GM12878 (cell line): ENCODE data around the gene NSFL1C. TPM values are rescaled to one million over a fixed set of nuclear protein-coding genes. Genes with fewer than 3 reads are reported as not detected.
A peak's percentile ranks its signal among the peaks of the same experiment; 100 is the strongest.

Experiments used
- ATAC-seq: fragments of 200-7000 bp; cut with Tn5 transposase; 3 replicates; pipeline ENCODE4 v1.9.1; 2020; ENCODE audit warnings: mild to moderate bottlenecking, moderate library complexity
- BruUV-seq: library from RNA; stranded (reverse); fragments of 400-500 nt; replicated peaks from 2 replicates; lab custom pipeline; 2021; lab: Mats Ljungman, UMichigan
- CTCF ChIA-PET: fragments of 300-600 bp; sonication (Branson Sonifier 250); formaldehyde crosslinking; extraction: SDS; loops from one replicate; lab custom pipeline; 2021; ENCODE audit warnings: inconsistent platforms; lab: Yijun Ruan, JAX
- POLR2A ChIA-PET: fragments of 350-600 bp; formaldehyde crosslinking; extraction: SDS; loops from one replicate; lab custom pipeline; 2021; ENCODE audit warnings: inconsistent platforms; lab: Charles Lee
- RAD21 ChIA-PET: fragments of 300-600 bp; sonication (Branson Sonifier 250); formaldehyde crosslinking; loops from one replicate; lab custom pipeline; 2023; ENCODE audit warnings: antibody characterized with exemption; ENCODE audit not compliant: unreplicated experiment; lab: Charles Lee
- SMC1A ChIA-PET: fragments of 300-600 bp; sonication (Branson Sonifier 250); formaldehyde crosslinking; loops from one replicate; lab custom pipeline; 2023; ENCODE audit not compliant: unreplicated experiment, uncharacterized antibody; lab: Charles Lee
- DNase-seq: peaks from one replicate; pipeline ENCODE4 v3.0.0-alpha.2; 2011; ENCODE audit warnings: low read depth, low spot score
- FAIRE-seq: peaks from 3 replicates; lab custom pipeline; 2011; peaks lifted over from hg19 to GRCh38; lab: Jason Lieb, UNC
- H2AFZ ChIP-seq: 2 replicates; pipeline ENCODE4 v1.6.0; 2011; ENCODE audit warnings: low read depth, low read length, control low read depth; ENCODE audit not compliant: control insufficient read depth
- H3K27ac ChIP-seq: 2 replicates; pipeline ENCODE4 v1.5.1; 2011; ENCODE audit warnings: control low read depth; ENCODE audit not compliant: control insufficient read depth, insufficient read depth
- H3K27me3 ChIP-seq, 2 experiments: replicated peaks in 1 of 2; 2 replicates each; pipeline versions ENCODE4 v1.6.0 to v1.6.1; 2011; ENCODE audit warnings: low read length in 1 of 2; ENCODE audit not compliant: control insufficient read depth in 2 of 2, insufficient read depth in 2 of 2
- H3K36me3 ChIP-seq, 2 experiments: 2 replicates each; pipeline ENCODE4 v1.5.1; 2011; ENCODE audit warnings: low read length in 1 of 2; ENCODE audit not compliant: control insufficient read depth in 2 of 2, insufficient read depth in 2 of 2
- H3K4me1 ChIP-seq: 2 replicates; pipeline ENCODE4 v1.6.1; 2011; ENCODE audit warnings: mild to moderate bottlenecking, low read length, moderate library complexity, mixed read lengths; ENCODE audit not compliant: control insufficient read depth, insufficient read depth
- H3K4me2 ChIP-seq: 2 replicates; pipeline ENCODE4 v1.6.0; 2011; ENCODE audit warnings: control low read depth; ENCODE audit not compliant: control insufficient read depth, insufficient read depth
- H3K4me3 ChIP-seq: fragments of 200-600 bp; sonication (generic); 2 replicates; pipeline ENCODE4 v1.5.1; 2016
- H3K79me2 ChIP-seq: 2 replicates; pipeline ENCODE4 v1.6.0; 2011; ENCODE audit warnings: low read length; ENCODE audit not compliant: control insufficient read depth, insufficient read depth
- H3K9ac ChIP-seq: 2 replicates; pipeline ENCODE4 v1.8.0; 2011; ENCODE audit warnings: low read length, control low read depth, mixed read lengths; ENCODE audit not compliant: control insufficient read depth, insufficient read depth
- H3K9me3 ChIP-seq: replicated peaks from 3 replicates; pipeline ENCODE4 v1.5.1; 2011; ENCODE audit warnings: mild to moderate bottlenecking, low read length; ENCODE audit not compliant: control insufficient read depth, insufficient read depth
- H4K20me1 ChIP-seq: 2 replicates; pipeline ENCODE4 v1.6.0; 2011; ENCODE audit not compliant: control insufficient read depth, insufficient read depth
- CTCF ChIP-seq, 3 experiments: IDR thresholded peaks in 2 of 3; conservative IDR thresholded peaks in 1 of 3; 2 replicates each; pipeline ENCODE4 v1.5.1; 2011; ENCODE audit warnings: low read depth in 3 of 3, low read length in 3 of 3, mild to moderate bottlenecking in 3 of 3, control low read depth in 2 of 3, moderate library complexity in 2 of 3, inconsistent platforms in 1 of 3, mixed read lengths in 1 of 3; ENCODE audit not compliant: control insufficient read depth in 2 of 3, insufficient read depth in 1 of 3; ENCODE audit errors: extremely low read depth in 1 of 3
- FOXK2 ChIP-seq: fragments of 450-650 bp; IDR thresholded peaks from 2 replicates; pipeline ENCODE4 v1.6.1; 2017; ENCODE audit warnings: mild to moderate bottlenecking, moderate library complexity
- HDGF ChIP-seq: fragments of 450-650 bp; IDR thresholded peaks from 2 replicates; pipeline ENCODE4 v1.6.1; 2016; ENCODE audit warnings: antibody characterized with exemption
- IKZF2 ChIP-seq, 2 experiments: fragments of 450-650 bp; IDR thresholded peaks; 2 replicates each; pipeline ENCODE4 v1.6.1; 2017; ENCODE audit warnings: mild to moderate bottlenecking in 2 of 2, moderate library complexity in 2 of 2
- IRF4 ChIP-seq: IDR thresholded peaks from 2 replicates; pipeline ENCODE4 v1.6.1; 2011; ENCODE audit warnings: low read depth, low read length
- MLLT1 ChIP-seq: fragments of 450-650 bp; IDR thresholded peaks from 2 replicates; pipeline ENCODE4 v1.6.1; 2016; ENCODE audit warnings: mild to moderate bottlenecking
- MTA2 ChIP-seq: fragments of 450-650 bp; IDR thresholded peaks from 2 replicates; pipeline ENCODE4 v1.6.1; 2016; ENCODE audit warnings: low read depth, mild to moderate bottlenecking, moderate library complexity
- NBN ChIP-seq: fragments of 450-650 bp; IDR thresholded peaks from 2 replicates; pipeline ENCODE4 v1.6.1; 2016
- PKNOX1 ChIP-seq: fragments of 450-650 bp; IDR thresholded peaks from 2 replicates; pipeline ENCODE4 v1.6.1; 2016; ENCODE audit warnings: mild to moderate bottlenecking
- POU2F2 ChIP-seq: IDR thresholded peaks from 3 replicates; pipeline ENCODE4 v1.6.1; 2011; ENCODE audit warnings: low read depth, mild to moderate bottlenecking, low read length, borderline replicate concordance
- RAD21 ChIP-seq: IDR thresholded peaks from 2 replicates; pipeline ENCODE4 v1.6.1; 2011; ENCODE audit warnings: mild to moderate bottlenecking, low read depth, low read length, moderate library complexity; ENCODE audit not compliant: insufficient read depth
- RUNX3 ChIP-seq: IDR thresholded peaks from 2 replicates; pipeline ENCODE4 v1.6.1; 2012; ENCODE audit warnings: low read length, inconsistent platforms
- SMC3 ChIP-seq: IDR thresholded peaks from 2 replicates; pipeline ENCODE4 v1.6.1; 2011; ENCODE audit warnings: low read length, improper control_type of control experiment, borderline replicate concordance
- TCF12 ChIP-seq: IDR thresholded peaks from 2 replicates; pipeline ENCODE4 v1.6.1; 2011; ENCODE audit warnings: low read depth, mild to moderate bottlenecking, low read length
- YY1 ChIP-seq: IDR thresholded peaks from 2 replicates; pipeline ENCODE4 v1.6.1; 2011; ENCODE audit warnings: low read depth, mild to moderate bottlenecking, low read length
- ZBED1 ChIP-seq: IDR thresholded peaks from 2 replicates; pipeline ENCODE4 v1.6.1; 2016; ENCODE audit warnings: borderline replicate concordance
- ZNF274 ChIP-seq: IDR thresholded peaks from one replicate; pipeline ENCODE4 v1.8.0; 2011; ENCODE audit not compliant: insufficient read length, insufficient read depth
- WGBS: methylation state at CpG from one replicate; pipeline ENCODE4 v1.1.6; 2016; ENCODE audit warnings: low lambda C conversion rate; ENCODE audit not compliant: insufficient replicate concordance, insufficient coverage; ENCODE audit errors: missing lambda C conversion rate; 5-methylcytosine and 5-hydroxymethylcytosine counted together
- in situ Hi-C: fragments of 300-500 bp; cut with MboI; formaldehyde crosslinking; loops from 9 replicates; pipeline ENCODE4 v1.14.3; 2018; ENCODE audit warnings: mixed read lengths
- intact Hi-C: fragments of 100-400 bp; cut with micrococcal nuclease; formaldehyde crosslinking; loops from one replicate; pipeline ENCODE4 v1.14.2; 2022; ENCODE audit not compliant: unreplicated experiment
- polyA plus RNA-seq, 11 experiments: library from polyadenylated mRNA; depleted of rRNA in 4 of 11; unstranded in 6 of 11; stranded (reverse) in 5 of 11; fragments of >200 nt; fragmentation: Nextera tagmentation in 4 of 11; fragmentation: Illumina TruSeq in 1 of 11; extraction: Ambion mirVana in 4 of 11; extraction: Trizol in 1 of 11; gene quantifications; 1 replicate in 1 of 11; 2 replicates in 10 of 11; pipeline versions ENCODE4 v1.2.1 to v1.2.3, GENCODE V29; 2011 to 2016; ENCODE audit warnings: inconsistent platforms in 2 of 11, missing spikeins in 2 of 11, low read depth in 1 of 11
- total RNA-seq, 4 experiments: library from RNA; depleted of rRNA in 3 of 4; stranded (reverse); fragments of >200 nt in 3 of 4; fragmentation: Illumina TruSeq in 1 of 4; extraction: Trizol in 1 of 4; gene quantifications; 2 replicates each; pipeline versions ENCODE4 v1.2.1 to v1.2.3, GENCODE V29; 2013 to 2021

The NSFL1C gene
- total and polyA plus RNA-seq, 10 of the 15 experiments (the other 5 are each of a cell fraction or from before 2014, with no cell fraction given): 21.5 to 100 (median 38.1) TPM

- FAIRE-seq: peak; percentile 86
- Histone ChIP-seq H4K20me1 (peaks cover 3% of the 10 kb centered on the region; the same call in 1 of the 2 replicates), H2AFZ (no peak overlapping the region), H3K4me1 (peaks cover 11% of the 10 kb centered on the region), H3K4me3 (no peak overlapping the region), H3K4me2 (no peak overlapping the region)
- CTCF ChIA-PET: interaction anchor here (0.6 to 7.2 kb wide), 31 partner anchors 10 to 464 kb away, joined by 3 to 65 read pairs (median 8); partner anchors contain the start of genes FKBP1A and NSFL1C
- peak; percentile 51; the same call in 1 of the 2 replicates for TF ChIP-seq FOXK2
- no peak for TF ChIP-seq ZBED1
- peak; percentile 64 for TF ChIP-seq RUNX3
- TF ChIP-seq YY1: 0 out of 2 replicates have a peak, but pooled peaks have one; percentile 26
- TF ChIP-seq MTA2: no peak
- peak; percentile 50; the same call in 1 of the 2 replicates for TF ChIP-seq PKNOX1
- no peak for TF ChIP-seq TCF12
- TF ChIP-seq CTCF (IDR thresholded peaks at IDR 0.05 in 2 of 3, conservative IDR thresholded peaks at IDR 0.05 in 1 of 3; ENCODE audit: control insufficient read depth in 2 of 3, extremely low read depth in 1 of 3, insufficient read depth in 1 of 3, low read depth in 3 of 3, low read length in 3 of 3): peak; percentile 82 to 84 (median 83)
- TF ChIP-seq MLLT1: no peak
- TF ChIP-seq IRF4: 0 out of 2 replicates have a peak, but pooled peaks have one; percentile 48
- TF ChIP-seq SMC3: peak; percentile 78; the same call in 1 of the 2 replicates
- peak; percentile 77; the same call in 1 of the 2 replicates for TF ChIP-seq HDGF
- no peak for TF ChIP-seq ZNF274
- TF ChIP-seq IKZF2 (IDR thresholded peaks at IDR 0.05): no peak
- peak; percentile 91 for TF ChIP-seq RAD21
- TF ChIP-seq POU2F2: peak; percentile 77; the same call in 1 of the 3 replicates
- TF ChIP-seq NBN: no peak
- TF ChIP-seq, all 136 proteins: peak for 10
- ATAC-seq (peak; percentile 77), DNase-seq (peak; percentile 40)
- Histone ChIP-seq H3K27me3 (no peaks in the 10 kb centered on the region), H3K27ac (no peak overlapping the region), H3K9ac (no peak overlapping the region), H3K36me3 (peaks cover 3 to 6% of the 10 kb centered on the region in 2 experiments), H3K9me3 (no peaks in the 10 kb centered on the region; the same call in 2 of the 3 replicates), H3K79me2 (no peaks in the 10 kb centered on the region)
- RAD21 ChIA-PET: interaction anchor here (0.9 to 3.6 kb wide), 13 partner anchors 13 to 131 kb away, joined by 3 to 16 read pairs (median 5); no protein-coding TSS in a partner anchor
- intact Hi-C loops: loop anchor here (1.0 to 5.0 kb wide), 2 partner anchors 45 to 124 kb away; partner anchors contain the start of gene FKBP1A
- POLR2A ChIA-PET: no interaction called here
- SMC1A ChIA-PET: interaction anchor here (0.7 to 4.9 kb wide), 14 partner anchors 12 to 225 kb away, joined by 3 to 32 read pairs (median 4); partner anchors contain the start of gene SDCBP2
- in situ Hi-C loops: loop anchor here (5.0 kb wide), 1 partner anchor 125 kb away; no protein-coding TSS in a partner anchor
- no TSS peak for BruUV-seq
- WGBS: 20% methylated on average over 5 of the region's 5 CpGs
Observed at GRCh38 chr20:1437235-1437904, 29.3 kb downstream of the NSFL1C start.
